A673 (cell line): ENCODE data around the gene CDC23.

ENCODE experiments used
- CTCF ChIP-seq: fragments of 300-800, 200-600 bp; sonication (generic); conservative IDR thresholded peaks from 2 replicates; pipeline ENCODE4 v1.5.1; 2017; ENCODE audit warnings: low read depth, mild to moderate bottlenecking, antibody characterized with exemption, low read length, moderate library complexity, mixed read lengths
- EZH2 ChIP-seq: fragments of 200-600 bp; sonication (generic); IDR thresholded peaks from 2 replicates; pipeline ENCODE4 v1.6.1; 2017; ENCODE audit warnings: borderline replicate concordance, low read depth, mild to moderate bottlenecking, mixed read lengths, antibody characterized with exemption, low read length; ENCODE audit not compliant: poor library complexity, severe bottlenecking

GRCh38 chr5:138245717-138246116 is 32.6 kb upstream of the CDC23 start:
- TF ChIP-seq CTCF (no peak), EZH2 (no peak)
